ENCODE data around the gene TYMP. TPM values are rescaled to one million over a fixed set of nuclear protein-coding genes. Genes with fewer than 3 reads are reported as not detected.
A peak's percentile ranks its signal among the peaks of the same experiment; 100 is the strongest.

The TYMP gene
- total and polyA plus RNA-seq, 10 of the 15 experiments (the other 5 are each of a cell fraction or from before 2014, with no cell fraction given): 0.42 to 57.8 (median 24.6) TPM

DNA sequence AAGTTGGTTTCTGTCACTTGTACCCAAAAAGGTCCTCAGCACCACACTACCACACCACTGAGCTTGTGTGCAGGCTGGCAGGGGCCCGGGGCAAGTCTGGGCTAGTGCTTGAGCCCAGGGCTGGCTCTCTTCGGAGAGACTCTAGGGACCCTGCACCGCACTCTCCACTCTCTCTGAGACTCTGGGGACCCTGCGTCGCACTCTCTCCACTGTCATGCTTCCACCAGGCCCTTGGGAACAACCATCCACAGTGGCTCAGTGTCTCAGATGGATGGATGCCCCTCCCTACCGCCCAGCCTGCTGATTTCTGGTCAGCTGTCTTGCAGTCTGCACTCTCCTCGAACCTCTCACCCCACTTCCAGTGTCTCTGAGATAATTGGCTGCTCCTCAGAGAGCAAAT lies 52.9 kb downstream of the TYMP start:
- ChIA-PET RAD21 (ENCODE audit: unreplicated experiment) (no interaction called here), CTCF (no interaction called here), SMC1A (ENCODE audit: uncharacterized antibody, unreplicated experiment) (no interaction called here), POLR2A (no interaction called here)
- peak overlapping the region; percentile 43; the same call in 1 of the 2 replicates for H2AFZ ChIP-seq (ENCODE audit: control insufficient read depth, low read depth, low read length)
- H3K27me3 ChIP-seq (replicated peaks in 1 of 2; ENCODE audit: control insufficient read depth in 2 of 2, insufficient read depth in 2 of 2, low read length in 1 of 2): peaks cover 0 to 3% of the 10 kb centered on the region in 2 experiments; a peak in 2 of 4 replicates
- intact Hi-C loops (cut with micrococcal nuclease; ENCODE audit: unreplicated experiment) (loop anchor here (10.0 kb wide), 1 partner anchor 232 kb away; the partner anchor contains the start of gene TUBGCP6), in situ Hi-C loops (cut with MboI) (no loop called here)
- H3K4me1 ChIP-seq (ENCODE audit: control insufficient read depth, insufficient read depth, low read length): peaks cover 24% of the 10 kb centered on the region
- 0 out of 4 replicates have a peak, but pooled peaks cover 0 to 4% of the 10 kb centered on the region in 2 experiments for H3K36me3 ChIP-seq (ENCODE audit: control insufficient read depth in 2 of 2, insufficient read depth in 2 of 2, low read length in 1 of 2)
- no peak overlapping the region for H3K27ac ChIP-seq (ENCODE audit: control insufficient read depth, insufficient read depth)
- no peaks in the 10 kb centered on the region for H3K9me3 ChIP-seq (replicated peaks; ENCODE audit: control insufficient read depth, insufficient read depth, low read length)
- DNase-seq (ENCODE audit: low read depth, low spot score): no peak
- H3K4me3 ChIP-seq: no peak overlapping the region
- peaks cover 25% of the 10 kb centered on the region for H3K79me2 ChIP-seq (ENCODE audit: control insufficient read depth, insufficient read depth, low read length)
- H3K4me2 ChIP-seq (ENCODE audit: control insufficient read depth, insufficient read depth): no peak overlapping the region
- BruUV-seq (replicated peaks): no TSS peak
- no peak for FAIRE-seq
- no peak overlapping the region for H3K9ac ChIP-seq (ENCODE audit: control insufficient read depth, insufficient read depth, low read length)
- TF ChIP-seq HDAC2 (IDR thresholded peaks at IDR 0.05): no peak
- TF ChIP-seq, protein P1, sequence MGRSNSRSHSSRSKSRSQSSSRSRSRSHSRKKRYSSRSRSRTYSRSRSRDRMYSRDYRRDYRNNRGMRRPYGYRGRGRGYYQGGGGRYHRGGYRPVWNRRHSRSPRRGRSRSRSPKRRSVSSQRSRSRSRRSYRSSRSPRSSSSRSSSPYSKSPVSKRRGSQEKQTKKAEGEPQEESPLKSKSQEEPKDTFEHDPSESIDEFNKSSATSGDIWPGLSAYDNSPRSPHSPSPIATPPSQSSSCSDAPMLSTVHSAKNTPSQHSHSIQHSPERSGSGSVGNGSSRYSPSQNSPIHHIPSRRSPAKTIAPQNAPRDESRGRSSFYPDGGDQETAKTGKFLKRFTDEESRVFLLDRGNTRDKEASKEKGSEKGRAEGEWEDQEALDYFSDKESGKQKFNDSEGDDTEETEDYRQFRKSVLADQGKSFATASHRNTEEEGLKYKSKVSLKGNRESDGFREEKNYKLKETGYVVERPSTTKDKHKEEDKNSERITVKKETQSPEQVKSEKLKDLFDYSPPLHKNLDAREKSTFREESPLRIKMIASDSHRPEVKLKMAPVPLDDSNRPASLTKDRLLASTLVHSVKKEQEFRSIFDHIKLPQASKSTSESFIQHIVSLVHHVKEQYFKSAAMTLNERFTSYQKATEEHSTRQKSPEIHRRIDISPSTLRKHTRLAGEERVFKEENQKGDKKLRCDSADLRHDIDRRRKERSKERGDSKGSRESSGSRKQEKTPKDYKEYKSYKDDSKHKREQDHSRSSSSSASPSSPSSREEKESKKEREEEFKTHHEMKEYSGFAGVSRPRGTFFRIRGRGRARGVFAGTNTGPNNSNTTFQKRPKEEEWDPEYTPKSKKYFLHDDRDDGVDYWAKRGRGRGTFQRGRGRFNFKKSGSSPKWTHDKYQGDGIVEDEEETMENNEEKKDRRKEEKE (IDR thresholded peaks at IDR 0.05): no peak
- no peak for TF ChIP-seq SP1 (IDR thresholded peaks at IDR 0.05; ENCODE audit: low read depth, low read length)
- TF ChIP-seq EGR1 (IDR thresholded peaks at IDR 0.05; ENCODE audit: borderline replicate concordance in 1 of 2, low read depth in 2 of 2, low read length in 2 of 2): no peak
- TF ChIP-seq, protein P2, sequence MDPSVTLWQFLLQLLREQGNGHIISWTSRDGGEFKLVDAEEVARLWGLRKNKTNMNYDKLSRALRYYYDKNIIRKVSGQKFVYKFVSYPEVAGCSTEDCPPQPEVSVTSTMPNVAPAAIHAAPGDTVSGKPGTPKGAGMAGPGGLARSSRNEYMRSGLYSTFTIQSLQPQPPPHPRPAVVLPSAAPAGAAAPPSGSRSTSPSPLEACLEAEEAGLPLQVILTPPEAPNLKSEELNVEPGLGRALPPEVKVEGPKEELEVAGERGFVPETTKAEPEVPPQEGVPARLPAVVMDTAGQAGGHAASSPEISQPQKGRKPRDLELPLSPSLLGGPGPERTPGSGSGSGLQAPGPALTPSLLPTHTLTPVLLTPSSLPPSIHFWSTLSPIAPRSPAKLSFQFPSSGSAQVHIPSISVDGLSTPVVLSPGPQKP (IDR thresholded peaks at IDR 0.05; ENCODE audit: low read depth, low read length): no peak
- TF ChIP-seq ZNF217 (IDR thresholded peaks at IDR 0.05): no peak
- TF ChIP-seq, protein P3, sequence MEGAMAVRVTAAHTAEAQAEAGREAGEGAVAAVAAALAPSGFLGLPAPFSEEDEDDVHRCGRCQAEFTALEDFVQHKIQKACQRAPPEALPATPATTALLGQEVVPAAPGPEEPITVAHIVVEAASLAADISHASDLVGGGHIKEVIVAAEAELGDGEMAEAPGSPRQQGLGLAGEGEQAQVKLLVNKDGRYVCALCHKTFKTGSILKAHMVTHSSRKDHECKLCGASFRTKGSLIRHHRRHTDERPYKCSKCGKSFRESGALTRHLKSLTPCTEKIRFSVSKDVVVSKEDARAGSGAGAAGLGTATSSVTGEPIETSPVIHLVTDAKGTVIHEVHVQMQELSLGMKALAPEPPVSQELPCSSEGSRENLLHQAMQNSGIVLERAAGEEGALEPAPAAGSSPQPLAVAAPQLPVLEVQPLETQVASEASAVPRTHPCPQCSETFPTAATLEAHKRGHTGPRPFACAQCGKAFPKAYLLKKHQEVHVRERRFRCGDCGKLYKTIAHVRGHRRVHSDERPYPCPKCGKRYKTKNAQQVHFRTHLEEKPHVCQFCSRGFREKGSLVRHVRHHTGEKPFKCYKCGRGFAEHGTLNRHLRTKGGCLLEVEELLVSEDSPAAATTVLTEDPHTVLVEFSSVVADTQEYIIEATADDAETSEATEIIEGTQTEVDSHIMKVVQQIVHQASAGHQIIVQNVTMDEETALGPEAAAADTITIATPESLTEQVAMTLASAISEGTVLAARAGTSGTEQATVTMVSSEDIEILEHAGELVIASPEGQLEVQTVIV (IDR thresholded peaks at IDR 0.05; ENCODE audit: borderline replicate concordance, partially characterized antibody): no peak
- TF ChIP-seq CBFB (IDR thresholded peaks at IDR 0.05; ENCODE audit: low read depth): no peak
- TF ChIP-seq, protein P4, sequence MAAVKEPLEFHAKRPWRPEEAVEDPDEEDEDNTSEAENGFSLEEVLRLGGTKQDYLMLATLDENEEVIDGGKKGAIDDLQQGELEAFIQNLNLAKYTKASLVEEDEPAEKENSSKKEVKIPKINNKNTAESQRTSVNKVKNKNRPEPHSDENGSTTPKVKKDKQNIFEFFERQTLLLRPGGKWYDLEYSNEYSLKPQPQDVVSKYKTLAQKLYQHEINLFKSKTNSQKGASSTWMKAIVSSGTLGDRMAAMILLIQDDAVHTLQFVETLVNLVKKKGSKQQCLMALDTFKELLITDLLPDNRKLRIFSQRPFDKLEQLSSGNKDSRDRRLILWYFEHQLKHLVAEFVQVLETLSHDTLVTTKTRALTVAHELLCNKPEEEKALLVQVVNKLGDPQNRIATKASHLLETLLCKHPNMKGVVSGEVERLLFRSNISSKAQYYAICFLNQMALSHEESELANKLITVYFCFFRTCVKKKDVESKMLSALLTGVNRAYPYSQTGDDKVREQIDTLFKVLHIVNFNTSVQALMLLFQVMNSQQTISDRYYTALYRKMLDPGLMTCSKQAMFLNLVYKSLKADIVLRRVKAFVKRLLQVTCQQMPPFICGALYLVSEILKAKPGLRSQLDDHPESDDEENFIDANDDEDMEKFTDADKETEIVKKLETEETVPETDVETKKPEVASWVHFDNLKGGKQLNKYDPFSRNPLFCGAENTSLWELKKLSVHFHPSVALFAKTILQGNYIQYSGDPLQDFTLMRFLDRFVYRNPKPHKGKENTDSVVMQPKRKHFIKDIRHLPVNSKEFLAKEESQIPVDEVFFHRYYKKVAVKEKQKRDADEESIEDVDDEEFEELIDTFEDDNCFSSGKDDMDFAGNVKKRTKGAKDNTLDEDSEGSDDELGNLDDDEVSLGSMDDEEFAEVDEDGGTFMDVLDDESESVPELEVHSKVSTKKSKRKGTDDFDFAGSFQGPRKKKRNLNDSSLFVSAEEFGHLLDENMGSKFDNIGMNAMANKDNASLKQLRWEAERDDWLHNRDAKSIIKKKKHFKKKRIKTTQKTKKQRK (IDR thresholded peaks at IDR 0.05; ENCODE audit: low read depth, low read length): no peak
- ATAC-seq: no peak
- WGBS (ENCODE audit: insufficient coverage, insufficient replicate concordance, low lambda C conversion rate, missing lambda C conversion rate): 41% methylated on average over 7 of the region's 7 CpGs
- no peaks in the 10 kb centered on the region for H4K20me1 ChIP-seq (ENCODE audit: control insufficient read depth, insufficient read depth)
